Keratinocyte (primary cell): Measurements from ENCODE around the gene MICOS13.

Experiments
- CTCF ChIP-seq, 3 experiments: IDR thresholded peaks in 1 of 3; conservative IDR thresholded peaks in 1 of 3; optimal IDR thresholded peaks in 1 of 3; 2 replicates in 2 of 3; 3 replicates in 1 of 3; pipeline versions ENCODE3 to v1.5.1; 2011; ENCODE audit warnings: low read length in 3 of 3, mild to moderate bottlenecking in 3 of 3, moderate library complexity in 2 of 3, control low read depth in 1 of 3, inconsistent platforms in 1 of 3; ENCODE audit not compliant: insufficient read depth in 2 of 3; ENCODE audit errors: extremely low read depth in 1 of 3
- EZH2 ChIP-seq: IDR thresholded peaks from one replicate; pipeline ENCODE4 v1.6.1; 2012; ENCODE audit warnings: inconsistent platforms, mild to moderate bottlenecking, low read length, moderate library complexity

- TF ChIP-seq CTCF (optimal IDR thresholded peaks at IDR 0.05 in 1 of 3, IDR thresholded peaks at IDR 0.05 in 1 of 3, conservative IDR thresholded peaks at IDR 0.05 in 1 of 3; ENCODE audit: extremely low read depth in 1 of 3, insufficient read depth in 2 of 3, low read length in 3 of 3), result no peak
- TF ChIP-seq EZH2, result no peak
Measured at GRCh38 chr19:5677580-5677979, 2.7 kb downstream of the MICOS13 start.
